DOHH2 (cell line): ENCODE measurements around the gene SUCNR1.

ENCODE experiments used
- EZH2phosphoT487 ChIP-seq: fragments of 200-600 bp; sonication (generic); IDR thresholded peaks from 2 replicates; pipeline ENCODE4 v1.6.1; 2017; ENCODE audit warnings: borderline replicate concordance, mild to moderate bottlenecking, antibody characterized with exemption, low read length, moderate library complexity, mixed read lengths
- TF ChIP-seq, protein P1 (sequence below): fragments of 200-600 bp; sonication (generic); IDR thresholded peaks from one replicate; pipeline ENCODE4 v1.5.1; 2014; ENCODE audit warnings: antibody characterized with exemption, mild to moderate bottlenecking, low read depth, low read length; ENCODE audit not compliant: poor library complexity, severe bottlenecking

DNA sequence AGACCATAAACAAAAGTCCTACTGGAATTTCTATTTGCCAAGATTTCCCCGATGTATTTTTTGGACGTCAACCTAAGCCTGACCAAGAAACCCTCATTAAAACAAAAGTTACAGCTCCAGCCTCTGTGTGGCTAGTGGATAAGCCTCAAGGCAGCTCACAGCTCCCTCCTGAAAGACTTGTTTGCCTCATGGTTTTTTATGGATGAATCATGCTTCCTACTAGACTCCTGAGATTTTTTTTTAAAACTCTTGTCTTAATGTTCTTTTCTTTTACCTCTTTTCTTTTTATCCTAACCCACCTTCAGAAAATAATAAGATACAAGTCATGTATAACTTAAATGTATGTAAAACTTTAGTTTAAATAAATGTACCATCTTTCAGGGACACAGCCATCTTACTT, 52.4 kb downstream of the SUCNR1 start:
- TF ChIP-seq, protein P1, sequence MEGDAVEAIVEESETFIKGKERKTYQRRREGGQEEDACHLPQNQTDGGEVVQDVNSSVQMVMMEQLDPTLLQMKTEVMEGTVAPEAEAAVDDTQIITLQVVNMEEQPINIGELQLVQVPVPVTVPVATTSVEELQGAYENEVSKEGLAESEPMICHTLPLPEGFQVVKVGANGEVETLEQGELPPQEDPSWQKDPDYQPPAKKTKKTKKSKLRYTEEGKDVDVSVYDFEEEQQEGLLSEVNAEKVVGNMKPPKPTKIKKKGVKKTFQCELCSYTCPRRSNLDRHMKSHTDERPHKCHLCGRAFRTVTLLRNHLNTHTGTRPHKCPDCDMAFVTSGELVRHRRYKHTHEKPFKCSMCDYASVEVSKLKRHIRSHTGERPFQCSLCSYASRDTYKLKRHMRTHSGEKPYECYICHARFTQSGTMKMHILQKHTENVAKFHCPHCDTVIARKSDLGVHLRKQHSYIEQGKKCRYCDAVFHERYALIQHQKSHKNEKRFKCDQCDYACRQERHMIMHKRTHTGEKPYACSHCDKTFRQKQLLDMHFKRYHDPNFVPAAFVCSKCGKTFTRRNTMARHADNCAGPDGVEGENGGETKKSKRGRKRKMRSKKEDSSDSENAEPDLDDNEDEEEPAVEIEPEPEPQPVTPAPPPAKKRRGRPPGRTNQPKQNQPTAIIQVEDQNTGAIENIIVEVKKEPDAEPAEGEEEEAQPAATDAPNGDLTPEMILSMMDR = no peak
- no peak for TF ChIP-seq EZH2phosphoT487
